DND-41 (cell line): Measurements from ENCODE around the gene RAB44.

Experiments used
- ATAC-seq: fragments of 200-7000 bp; cut with Tn5 transposase; 3 replicates; pipeline ENCODE4 v1.9.1; 2021; ENCODE audit warnings: low read depth; ENCODE audit not compliant: insufficient read depth
- DNase-seq: peaks from one replicate; pipeline ENCODE4 v3.0.0-alpha.2; 2020
- H2AFZ ChIP-seq: 2 replicates; pipeline ENCODE4 v1.6.0; 2012; ENCODE audit warnings: low read depth, low read length
- H3K27ac ChIP-seq: 2 replicates; pipeline ENCODE4 v1.5.1; 2012; ENCODE audit warnings: low read length, inconsistent platforms
- H3K27me3 ChIP-seq: fragments of 200-600 bp; sonication (generic); 2 replicates; pipeline ENCODE4 v1.6.0; 2012; ENCODE audit warnings: low read length, mild to moderate bottlenecking, inconsistent platforms; ENCODE audit not compliant: insufficient read depth, poor library complexity
- H3K36me3 ChIP-seq: 2 replicates; pipeline ENCODE4 v1.5.1; 2012; ENCODE audit warnings: low read length, inconsistent platforms; ENCODE audit not compliant: insufficient read depth
- H3K4me1 ChIP-seq: 2 replicates; pipeline ENCODE4 v1.5.1; 2012; ENCODE audit warnings: mild to moderate bottlenecking, low read length; ENCODE audit not compliant: insufficient read depth
- H3K4me2 ChIP-seq: 2 replicates; pipeline ENCODE4 v1.6.0; 2012; ENCODE audit warnings: mild to moderate bottlenecking, moderate library complexity, low read length, inconsistent platforms; ENCODE audit not compliant: insufficient read depth
- H3K4me3 ChIP-seq, 2 experiments: fragments of 200-600 bp in 1 of 2; shearing (Covaris generic) in 1 of 2; 2 replicates each; pipeline ENCODE4 v1.5.1; 2012 to 2016; ENCODE audit warnings: inconsistent platforms in 2 of 2, low read length in 2 of 2, mild to moderate bottlenecking in 2 of 2, low read depth in 1 of 2, moderate library complexity in 1 of 2
- H3K79me2 ChIP-seq: 2 replicates; pipeline ENCODE4 v1.6.0; 2012; ENCODE audit warnings: low read length, inconsistent platforms; ENCODE audit not compliant: insufficient read depth
- H3K9ac ChIP-seq: 2 replicates; pipeline ENCODE4 v1.6.0; 2012; ENCODE audit warnings: low read depth, mild to moderate bottlenecking, inconsistent platforms, low read length, moderate library complexity
- H3K9me3 ChIP-seq: 2 replicates; pipeline ENCODE4 v1.5.1; 2012; ENCODE audit warnings: low read length, moderate library complexity, mild to moderate bottlenecking, inconsistent platforms; ENCODE audit not compliant: insufficient read depth, severe bottlenecking
- H4K20me1 ChIP-seq: 2 replicates; pipeline ENCODE4 v1.6.0; 2012; ENCODE audit warnings: low read length; ENCODE audit not compliant: insufficient read depth
- CTCF ChIP-seq: IDR thresholded peaks from 2 replicates; pipeline ENCODE4 v1.5.1; 2012; ENCODE audit warnings: borderline replicate concordance, low read length, moderate library complexity, mild to moderate bottlenecking; ENCODE audit not compliant: poor library complexity, severe bottlenecking; ENCODE audit errors: extremely low read depth
- EZH2 ChIP-seq: IDR thresholded peaks from 3 replicates; pipeline ENCODE4 v1.6.1; 2012; ENCODE audit warnings: borderline replicate concordance, low read depth, mild to moderate bottlenecking, moderate library complexity, low read length, inconsistent platforms; ENCODE audit not compliant: severe bottlenecking

RAB44 gene

GRCh38 chr6:36692220-36692619 is 5.4 kb upstream of the RAB44 start:
- Histone ChIP-seq H3K4me1 (peaks cover 6% of the 10 kb centered on the region; the same call in 1 of the 2 replicates), H2AFZ (no peak overlapping the region), H3K9me3 (no peaks in the 10 kb centered on the region), H3K36me3 (no peaks in the 10 kb centered on the region), H3K27me3 (no peaks in the 10 kb centered on the region), H3K27ac (no peak overlapping the region), H3K4me2 (no peak overlapping the region), H3K4me3 (no peak overlapping the region), H3K9ac (no peak overlapping the region), H3K79me2 (no peaks in the 10 kb centered on the region), H4K20me1 (no peaks in the 10 kb centered on the region)
- peak; percentile 30 for DNase-seq
- TF ChIP-seq CTCF (no peak), EZH2 (no peak)
- ATAC-seq = peak; percentile 69

GRCh38 chr6:36692861-36693702 is 4.5 kb upstream of the RAB44 start:
- no peaks in the 10 kb centered on the region for H3K27me3 ChIP-seq
- no peak overlapping the region for H2AFZ ChIP-seq
- no peak overlapping the region for H3K27ac ChIP-seq
- H3K9me3 ChIP-seq = no peaks in the 10 kb centered on the region
- no peak for ATAC-seq
- H3K4me2 ChIP-seq = no peak overlapping the region
- H4K20me1 ChIP-seq = no peaks in the 10 kb centered on the region
- TF ChIP-seq CTCF (no peak), EZH2 (no peak)
- no peaks in the 10 kb centered on the region for H3K79me2 ChIP-seq
- H3K36me3 ChIP-seq = no peaks in the 10 kb centered on the region
- no peak overlapping the region for H3K4me3 ChIP-seq
- peaks cover 6% of the 10 kb centered on the region; the same call in 1 of the 2 replicates for H3K4me1 ChIP-seq
- DNase-seq = no peak
- no peak overlapping the region for H3K9ac ChIP-seq

- Histone ChIP-seq H2AFZ (no peak overlapping the region), H3K4me3 (no peak overlapping the region), H3K4me1 (peaks cover 6% of the 10 kb centered on the region; the same call in 1 of the 2 replicates), H3K9me3 (no peaks in the 10 kb centered on the region), H3K4me2 (no peak overlapping the region), H3K9ac (no peak overlapping the region), H3K36me3 (no peaks in the 10 kb centered on the region), H4K20me1 (no peaks in the 10 kb centered on the region), H3K79me2 (no peaks in the 10 kb centered on the region), H3K27me3 (no peaks in the 10 kb centered on the region), H3K27ac (no peak overlapping the region)
- ATAC-seq (no peak), DNase-seq (no peak)
- no peak for TF ChIP-seq EZH2
- no peak for TF ChIP-seq CTCF
Observed at GRCh38 chr6:36694616-36695015, 3.0 kb upstream of the RAB44 start.
